ENCODE measurements around the gene SUGCT.

DNA sequence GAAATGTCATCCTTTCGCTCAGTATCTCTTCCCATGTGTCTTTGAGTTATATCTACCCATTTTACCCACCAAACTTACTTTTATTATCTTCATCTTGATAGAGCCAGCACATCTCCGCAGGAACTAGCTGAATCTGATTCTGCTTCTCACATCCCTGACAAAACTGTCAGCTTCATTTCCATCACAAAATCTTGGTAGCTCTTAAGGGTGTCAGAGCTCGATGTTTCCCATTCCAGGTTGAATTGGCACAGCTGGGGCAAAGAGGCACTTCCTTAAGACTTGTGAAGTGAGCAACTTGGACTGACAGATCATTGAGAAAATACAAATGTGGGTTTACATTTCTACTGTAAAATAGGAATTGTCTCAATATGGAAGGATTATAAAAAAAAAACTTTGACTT is 434.5 kb downstream of the SUGCT start:
- TF ChIP-seq POLR2AphosphoS5 (IDR thresholded peaks at IDR 0.05), result no peak
- TF ChIP-seq, protein P1, sequence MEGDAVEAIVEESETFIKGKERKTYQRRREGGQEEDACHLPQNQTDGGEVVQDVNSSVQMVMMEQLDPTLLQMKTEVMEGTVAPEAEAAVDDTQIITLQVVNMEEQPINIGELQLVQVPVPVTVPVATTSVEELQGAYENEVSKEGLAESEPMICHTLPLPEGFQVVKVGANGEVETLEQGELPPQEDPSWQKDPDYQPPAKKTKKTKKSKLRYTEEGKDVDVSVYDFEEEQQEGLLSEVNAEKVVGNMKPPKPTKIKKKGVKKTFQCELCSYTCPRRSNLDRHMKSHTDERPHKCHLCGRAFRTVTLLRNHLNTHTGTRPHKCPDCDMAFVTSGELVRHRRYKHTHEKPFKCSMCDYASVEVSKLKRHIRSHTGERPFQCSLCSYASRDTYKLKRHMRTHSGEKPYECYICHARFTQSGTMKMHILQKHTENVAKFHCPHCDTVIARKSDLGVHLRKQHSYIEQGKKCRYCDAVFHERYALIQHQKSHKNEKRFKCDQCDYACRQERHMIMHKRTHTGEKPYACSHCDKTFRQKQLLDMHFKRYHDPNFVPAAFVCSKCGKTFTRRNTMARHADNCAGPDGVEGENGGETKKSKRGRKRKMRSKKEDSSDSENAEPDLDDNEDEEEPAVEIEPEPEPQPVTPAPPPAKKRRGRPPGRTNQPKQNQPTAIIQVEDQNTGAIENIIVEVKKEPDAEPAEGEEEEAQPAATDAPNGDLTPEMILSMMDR (IDR thresholded peaks at IDR 0.05 in 8 of 11, conservative IDR thresholded peaks at IDR 0.05 in 3 of 11), result no peak
